ENCODE measurements around the gene IMPG1. TPM values are rescaled to one million over a fixed set of nuclear protein-coding genes. Genes with fewer than 3 reads are reported as not detected.

IMPG1 gene
- total RNA-seq, 1 experiment from 2014 or later: not detected

- ChIA-PET POLR2A (ENCODE audit: unreplicated experiment) (no interaction called here), CTCF (no interaction called here)
- BruUV-seq (replicated peaks): no TSS peak
- Histone ChIP-seq H3K27me3 (ENCODE audit: low read length) (no peaks in the 10 kb centered on the region), H3K36me3 (ENCODE audit: low read depth, low read length) (no peaks in the 10 kb centered on the region), H3K9me3 (ENCODE audit: low read length) (no peaks in the 10 kb centered on the region), H3K9me2 (replicated peaks; ENCODE audit: low read length) (no peaks in the 10 kb centered on the region), H3K4me2 (ENCODE audit: low read length) (no peak overlapping the region), H3K9ac (ENCODE audit: low read length) (no peak overlapping the region), H2AFZ (ENCODE audit: low read length) (no peak overlapping the region), H3K4me3 (ENCODE audit: low read length) (no peak overlapping the region), H3F3A (ENCODE audit: low read length, unreplicated experiment) (no peaks in the 10 kb centered on the region), H4K20me1 (ENCODE audit: low read length) (no peaks in the 10 kb centered on the region), H3K79me2 (ENCODE audit: low read length) (no peaks in the 10 kb centered on the region), H3K4me1 (ENCODE audit: insufficient read depth, low read length) (no peaks in the 10 kb centered on the region), H3K27ac (ENCODE audit: low read length) (no peak overlapping the region)
- ATAC-seq: no peak
- intact Hi-C loops (cut with micrococcal nuclease): no loop called here
- TF ChIP-seq EZH2phosphoT487 (IDR thresholded peaks at IDR 0.05; ENCODE audit: borderline replicate concordance, low read length) (no peak), CTCF (conservative IDR thresholded peaks at IDR 0.05; ENCODE audit: low read depth, low read length) (no peak), EZH2 (IDR thresholded peaks at IDR 0.05; ENCODE audit: low read length, unreplicated experiment) (no peak)
- DNase-seq: no peak
Observed at GRCh38 chr6:75963569-75963968, 108.9 kb downstream of the IMPG1 start.

- Histone ChIP-seq H3K9ac (ENCODE audit: low read length) (no peak overlapping the region), H3F3A (ENCODE audit: low read length, unreplicated experiment) (no peaks in the 10 kb centered on the region), H3K27ac (ENCODE audit: low read length) (no peak overlapping the region), H3K9me3 (ENCODE audit: low read length) (no peaks in the 10 kb centered on the region), H3K36me3 (ENCODE audit: low read depth, low read length) (no peaks in the 10 kb centered on the region), H3K4me2 (ENCODE audit: low read length) (no peak overlapping the region), H4K20me1 (ENCODE audit: low read length) (no peaks in the 10 kb centered on the region), H2AFZ (ENCODE audit: low read length) (no peak overlapping the region), H3K9me2 (replicated peaks; ENCODE audit: low read length) (no peaks in the 10 kb centered on the region), H3K4me1 (ENCODE audit: insufficient read depth, low read length) (no peaks in the 10 kb centered on the region), H3K79me2 (ENCODE audit: low read length) (no peaks in the 10 kb centered on the region), H3K27me3 (ENCODE audit: low read length) (peaks cover 16% of the 10 kb centered on the region; the same call in 1 of the 2 replicates), H3K4me3 (ENCODE audit: low read length) (no peak overlapping the region)
- no peak for DNase-seq
- no peak for TF ChIP-seq EZH2phosphoT487 (IDR thresholded peaks at IDR 0.05; ENCODE audit: borderline replicate concordance, low read length)
- TF ChIP-seq EZH2 (IDR thresholded peaks at IDR 0.05; ENCODE audit: low read length, unreplicated experiment): no peak
- no peak for TF ChIP-seq CTCF (conservative IDR thresholded peaks at IDR 0.05; ENCODE audit: low read depth, low read length)
- POLR2A ChIA-PET (ENCODE audit: unreplicated experiment): no interaction called here
- intact Hi-C loops (cut with micrococcal nuclease): no loop called here
- no peak for ATAC-seq
- no TSS peak for BruUV-seq (replicated peaks)
- CTCF ChIA-PET: no interaction called here
Observed at GRCh38 chr6:75952128-75952527, 120.3 kb downstream of the IMPG1 start.

GRCh38 chr6:75947935-75948334 is 124.5 kb downstream of the IMPG1 start:
- peaks cover 35% of the 10 kb centered on the region for H3K27me3 ChIP-seq (ENCODE audit: low read length)
- ChIA-PET POLR2A (ENCODE audit: unreplicated experiment) (no interaction called here), CTCF (no interaction called here)
- no peaks in the 10 kb centered on the region for H4K20me1 ChIP-seq (ENCODE audit: low read length)
- H3K9ac ChIP-seq (ENCODE audit: low read length): no peak overlapping the region
- H2AFZ ChIP-seq (ENCODE audit: low read length): no peak overlapping the region
- BruUV-seq (replicated peaks): no TSS peak
- no peaks in the 10 kb centered on the region for H3K9me2 ChIP-seq (replicated peaks; ENCODE audit: low read length)
- DNase-seq (no peak), ATAC-seq (no peak)
- no peak overlapping the region for H3K4me2 ChIP-seq (ENCODE audit: low read length)
- no peaks in the 10 kb centered on the region for H3K4me1 ChIP-seq (ENCODE audit: insufficient read depth, low read length)
- H3K79me2 ChIP-seq (ENCODE audit: low read length): no peaks in the 10 kb centered on the region
- no peak overlapping the region for H3K4me3 ChIP-seq (ENCODE audit: low read length)
- no peak for TF ChIP-seq EZH2phosphoT487 (IDR thresholded peaks at IDR 0.05; ENCODE audit: borderline replicate concordance, low read length)
- no peak for TF ChIP-seq EZH2 (IDR thresholded peaks at IDR 0.05; ENCODE audit: low read length, unreplicated experiment)
- no peak for TF ChIP-seq CTCF (conservative IDR thresholded peaks at IDR 0.05; ENCODE audit: low read depth, low read length)
- intact Hi-C loops (cut with micrococcal nuclease): no loop called here
- H3K36me3 ChIP-seq (ENCODE audit: low read depth, low read length): no peaks in the 10 kb centered on the region
- H3K9me3 ChIP-seq (ENCODE audit: low read length): no peaks in the 10 kb centered on the region
- H3K27ac ChIP-seq (ENCODE audit: low read length): no peak overlapping the region
- no peaks in the 10 kb centered on the region for H3F3A ChIP-seq (ENCODE audit: low read length, unreplicated experiment)

Measured in PC-3 (cell line).